Measurements from ENCODE around the gene RINT1.
"Not testable (repeated sequence)": the region's sequence is repeated elsewhere in the genome, so short reads cannot be mapped to it uniquely, and the experiment has no call there.

Gene RINT1

DNA sequence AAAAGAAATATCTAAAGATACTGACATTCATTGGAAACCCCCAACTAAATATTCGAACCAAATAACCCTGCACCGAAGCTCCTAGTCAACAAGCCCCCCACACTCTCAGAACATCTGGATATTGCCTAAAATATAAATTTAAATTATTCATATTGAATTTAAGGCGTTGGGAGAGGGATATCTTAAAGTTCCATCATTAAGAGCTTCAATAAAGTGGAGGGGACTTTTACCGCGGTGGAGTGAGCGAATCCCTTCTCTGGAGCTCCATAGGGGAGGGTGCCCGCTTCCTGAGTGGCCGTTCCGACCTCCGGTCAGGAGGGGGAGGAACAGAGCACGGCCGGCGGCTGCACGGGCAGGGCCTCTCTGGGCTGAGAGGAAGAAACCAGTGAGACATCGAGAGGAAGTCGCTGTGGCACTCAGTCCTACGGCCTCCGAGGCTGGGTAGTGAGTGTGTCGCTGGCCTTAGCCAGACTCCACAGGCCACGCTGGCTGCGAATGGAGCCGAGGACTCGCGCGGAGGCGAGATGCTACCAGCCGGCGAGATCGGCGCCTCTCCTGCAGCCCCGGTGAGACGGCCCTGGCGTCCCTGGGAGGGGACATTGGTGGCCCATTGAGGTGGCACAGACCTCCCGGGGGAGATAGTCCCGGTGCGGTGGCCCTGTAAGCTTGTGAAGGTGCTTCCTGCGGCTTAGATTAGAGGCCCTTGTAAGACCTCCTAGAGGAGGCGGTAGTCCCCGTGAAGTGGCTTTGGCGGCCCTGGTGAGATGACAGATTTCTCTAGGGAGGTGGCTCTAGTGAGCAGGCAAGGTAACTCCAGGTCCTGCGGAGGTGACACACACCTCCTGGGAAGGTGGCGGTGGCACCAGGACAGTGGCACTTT is at the start of gene RINT1:
RINT1 (plus strand) TSS at position 410 of the 880 bp plus-strand sequence; CDS start at position 525, 115 bp downstream.
- DNase-seq = peak; percentile 43

DNA sequence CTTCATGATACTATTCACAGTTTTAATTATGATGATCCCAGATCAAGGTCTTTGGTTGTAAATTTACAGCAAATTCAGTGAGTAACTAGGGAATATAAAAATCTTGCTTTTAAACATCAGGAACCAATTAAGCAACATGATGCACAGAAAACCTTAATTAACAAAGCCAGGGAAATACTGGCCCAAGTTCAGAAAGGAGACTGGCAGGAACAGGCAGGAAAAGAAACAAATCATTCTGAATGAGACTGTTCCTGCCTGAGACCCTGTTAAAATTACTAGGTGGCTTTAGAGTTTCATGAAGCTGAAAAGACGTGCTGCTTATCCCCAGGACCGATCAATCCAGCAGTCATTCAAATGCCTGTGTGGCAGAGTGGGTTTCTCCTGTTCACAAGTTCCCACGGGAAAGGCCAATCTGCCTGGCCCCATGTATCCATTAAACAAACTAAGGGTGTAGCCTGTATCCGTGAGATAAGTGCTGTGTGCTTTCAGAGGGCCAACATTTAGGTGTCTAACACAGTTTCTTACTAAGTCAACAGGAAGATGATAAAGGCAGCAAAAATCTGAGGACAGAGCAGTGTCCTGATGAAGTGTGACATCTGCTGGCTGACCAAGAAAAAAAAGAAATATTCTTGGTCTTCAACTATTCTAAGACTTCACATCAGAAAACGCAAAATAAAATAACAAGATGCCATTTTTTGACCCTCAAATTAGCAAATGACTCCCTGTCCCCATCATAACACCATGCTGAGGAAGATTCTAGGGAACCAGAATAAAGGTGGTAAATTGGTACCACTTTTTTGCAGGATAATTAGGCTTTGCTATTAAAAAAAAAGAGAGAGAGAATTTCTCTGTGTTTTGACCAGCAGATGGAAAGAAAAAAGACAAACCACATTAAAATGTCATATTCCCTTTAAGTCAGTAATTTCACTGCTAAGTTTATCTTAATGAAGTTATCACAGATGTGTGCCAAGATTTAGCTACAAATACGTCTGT is 44.1 kb upstream of the RINT1 start:
- peak; percentile 13 for DNase-seq

DNA sequence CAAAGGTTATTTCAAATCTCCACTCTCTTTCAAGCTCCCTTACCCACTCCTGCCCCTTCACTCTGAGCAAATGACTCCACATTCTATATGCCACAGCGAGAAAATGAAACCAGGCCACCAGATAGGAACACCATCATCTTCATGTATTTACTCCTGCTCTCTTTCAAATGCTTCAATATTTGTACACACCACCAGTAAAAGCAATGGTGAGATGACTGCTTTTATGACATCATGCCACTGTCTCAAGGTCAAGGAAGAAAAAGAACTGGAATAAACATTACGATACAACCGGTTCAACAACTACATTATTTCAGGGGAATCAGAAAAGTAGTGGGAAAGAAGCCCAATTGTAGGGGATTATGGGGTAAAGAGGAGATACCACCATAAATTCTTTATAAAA is 42.6 kb upstream of the RINT1 start:
- no peak for DNase-seq

- DNase-seq = no peak
These were observed 38.6 kb upstream of the RINT1 start for GRCh38 chr7:105493196-105493922.

DNA sequence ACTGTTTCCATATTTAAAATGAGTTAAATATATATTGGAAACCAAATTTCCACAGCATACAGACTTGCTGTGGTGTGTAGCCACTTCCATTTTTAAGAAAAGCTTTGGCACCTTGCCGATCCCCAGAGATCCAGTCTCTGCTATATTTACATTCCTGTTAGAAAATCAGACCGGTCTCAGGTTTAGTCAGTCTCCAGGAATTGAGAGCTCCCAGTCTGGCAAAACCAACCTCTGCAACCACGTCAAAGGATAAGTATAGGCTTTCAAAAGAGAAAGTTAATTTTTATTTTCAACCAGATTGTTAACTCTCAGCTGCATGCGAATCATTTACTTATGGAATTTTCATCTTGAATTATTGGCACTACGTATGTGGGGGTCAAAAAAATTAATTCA is 38.1 kb upstream of the RINT1 start:
- no peak for DNase-seq

GRCh38 chr7:105496521-105496920 is 35.5 kb upstream of the RINT1 start:
- no peak for DNase-seq

DNA sequence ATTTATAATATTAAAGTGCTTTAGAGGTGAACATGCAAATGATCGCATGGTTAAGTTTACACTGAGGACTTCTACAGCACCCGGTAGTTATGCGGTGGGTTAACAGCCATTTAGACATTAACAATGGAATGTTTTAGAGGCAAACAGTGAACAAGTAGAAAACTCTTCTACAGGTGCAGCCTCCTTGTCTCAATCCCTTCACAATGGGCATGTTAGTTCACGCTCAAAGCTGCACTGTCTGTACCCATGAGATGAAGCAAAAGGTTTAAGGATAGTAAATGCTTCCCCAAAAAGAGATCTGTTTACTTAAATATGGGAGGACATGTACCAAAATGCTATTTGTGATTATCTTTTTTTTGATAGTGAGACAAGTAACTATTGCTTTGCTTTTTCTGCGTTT is 35.0 kb upstream of the RINT1 start:
- no peak for DNase-seq

DNA sequence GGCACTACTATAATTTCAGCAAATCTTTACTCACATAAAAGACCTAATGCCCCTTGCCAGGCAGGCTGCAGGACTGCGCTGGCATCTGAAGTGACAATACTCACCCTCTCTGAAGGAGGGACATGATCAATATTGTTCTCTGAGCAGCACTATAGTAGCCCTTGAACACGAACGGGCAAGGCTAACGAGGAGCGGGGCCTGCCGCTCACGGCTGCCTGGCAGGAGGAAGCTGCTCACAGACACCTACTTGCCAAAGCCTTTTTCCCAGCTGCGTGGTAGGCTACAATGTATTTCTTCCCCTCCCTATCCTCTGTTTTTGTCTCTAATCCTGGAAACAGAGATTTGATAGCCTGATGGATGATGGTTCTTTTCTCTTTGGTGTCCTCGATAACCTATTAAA is 29.8 kb upstream of the RINT1 start:
- no peak for DNase-seq

GRCh38 chr7:105512415-105512814 is 19.6 kb upstream of the RINT1 start:
- DNase-seq = no peak

DNA sequence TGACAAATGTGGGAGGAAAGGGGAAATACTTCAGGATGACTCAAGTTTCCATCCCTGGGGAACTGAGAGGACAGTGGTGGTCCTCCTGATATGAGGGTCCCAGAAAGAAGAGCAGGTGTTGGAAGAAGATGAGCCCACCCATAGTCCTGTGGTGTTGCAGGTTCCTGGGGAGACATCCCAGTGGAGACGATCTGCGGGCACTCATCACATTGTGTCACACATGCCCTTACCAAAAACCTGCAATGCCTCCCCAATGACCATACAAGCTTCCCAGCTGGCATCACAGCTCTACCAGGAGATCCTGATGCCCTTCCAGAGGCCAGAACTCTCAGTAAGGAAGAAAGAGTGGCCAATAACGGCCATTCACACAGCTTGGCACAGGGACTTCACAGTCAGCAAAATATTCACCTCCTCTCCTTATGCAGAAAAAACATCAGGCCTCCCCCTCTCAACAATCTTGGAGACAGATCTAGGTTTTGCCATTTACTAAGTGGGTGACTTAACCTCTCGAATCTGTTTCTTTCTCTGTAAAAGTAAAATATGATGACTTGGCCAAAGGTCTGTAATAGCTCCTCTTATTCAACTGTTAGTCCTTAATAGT is 19.0 kb upstream of the RINT1 start:
- no peak for DNase-seq

DNA sequence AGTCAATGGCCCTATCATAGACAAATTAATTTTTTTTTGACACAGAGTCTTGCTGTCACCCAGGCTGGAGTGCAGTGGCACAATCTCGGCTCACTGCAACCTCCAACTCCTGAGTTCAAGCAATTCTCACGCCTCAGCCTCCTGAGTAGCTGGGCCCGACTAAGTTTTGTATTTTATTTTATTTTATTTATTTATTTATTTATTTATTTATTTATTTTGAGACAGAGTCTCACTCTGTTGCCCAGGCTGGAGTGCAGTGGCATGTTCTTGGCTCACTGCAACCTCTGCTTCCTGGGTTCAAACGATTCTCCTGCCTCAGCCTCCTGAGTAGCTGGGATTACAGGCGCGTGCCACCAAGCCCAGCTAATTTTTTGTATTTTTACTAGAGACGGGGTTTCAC is 16.4 kb upstream of the RINT1 start:
- DNase-seq = not testable (repeated sequence)

DNA sequence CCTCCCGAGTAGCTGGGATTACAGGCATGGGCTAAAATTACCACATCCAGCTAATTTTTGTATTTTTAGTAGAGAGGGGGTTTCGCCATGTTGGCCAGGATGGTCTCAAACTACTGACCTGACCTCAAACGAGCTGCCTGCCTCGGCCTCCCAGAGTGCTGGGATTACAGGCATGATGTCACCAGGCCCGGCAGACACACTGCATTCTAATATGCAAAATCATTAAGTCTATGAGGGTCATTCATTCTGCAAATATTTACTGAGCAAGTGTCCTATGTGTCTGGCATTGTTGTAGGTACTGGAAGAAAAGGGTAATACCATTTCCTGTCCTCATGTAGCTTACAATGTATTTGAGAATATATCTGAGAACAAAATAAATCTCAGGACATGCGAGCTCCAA is 12.6 kb upstream of the RINT1 start:
- DNase-seq = no peak

GRCh38 chr7:105520620-105521019 is 11.4 kb upstream of the RINT1 start:
- not testable (repeated sequence) for DNase-seq

GRCh38 chr7:105521027-105521716 is 10.8 kb upstream of the RINT1 start:
- DNase-seq = no peak

- peak; percentile 70 for DNase-seq
These were observed 10.1 kb upstream of the RINT1 start, which contains the start of gene PUS7 for GRCh38 chr7:105521717-105522463. Gene PUS7, minus strand, starts transcription at chr7:105522271. Its CDS starts 13,759 bp downstream, at chr7:105508512.

DNA sequence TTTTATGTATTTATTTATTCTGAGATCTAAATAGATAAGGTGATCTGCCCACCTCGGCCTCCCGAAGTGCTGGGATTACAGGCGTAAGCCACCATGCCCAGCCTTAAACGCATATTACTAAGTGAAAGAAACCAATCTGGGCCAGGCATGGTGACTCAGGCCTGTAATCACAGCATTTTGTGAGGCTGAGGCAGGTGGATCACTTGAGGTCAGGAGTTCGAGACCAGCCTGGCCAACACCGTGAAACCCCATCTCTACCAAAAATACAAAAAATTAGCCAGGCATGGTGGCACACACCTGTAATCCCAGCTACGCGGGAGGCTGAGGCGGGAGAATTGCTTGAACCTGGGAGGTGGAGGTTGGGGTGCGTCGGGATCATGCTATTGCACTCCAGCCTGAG is 7.6 kb upstream of the RINT1 start:
- not testable (repeated sequence) for DNase-seq

DNA sequence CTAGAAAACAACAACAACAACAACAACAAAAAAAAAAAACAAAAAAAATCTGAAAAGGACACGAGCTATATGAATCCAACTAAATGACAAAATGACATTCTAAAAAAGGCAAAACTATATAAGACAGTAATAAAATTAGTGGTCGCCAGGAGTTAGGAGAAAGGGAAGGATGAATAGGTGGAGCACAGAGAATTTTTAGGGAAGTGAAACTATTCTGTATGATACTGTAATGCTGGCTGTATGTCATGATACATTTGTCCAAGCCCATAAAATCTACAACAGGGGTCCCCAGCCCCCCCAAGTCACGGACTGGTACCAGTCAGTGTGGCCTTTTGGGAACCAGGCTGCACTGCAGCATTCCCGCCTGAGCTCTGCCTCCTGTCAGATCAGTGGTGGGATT is 7.2 kb upstream of the RINT1 start:
- DNase-seq = no peak

DNA sequence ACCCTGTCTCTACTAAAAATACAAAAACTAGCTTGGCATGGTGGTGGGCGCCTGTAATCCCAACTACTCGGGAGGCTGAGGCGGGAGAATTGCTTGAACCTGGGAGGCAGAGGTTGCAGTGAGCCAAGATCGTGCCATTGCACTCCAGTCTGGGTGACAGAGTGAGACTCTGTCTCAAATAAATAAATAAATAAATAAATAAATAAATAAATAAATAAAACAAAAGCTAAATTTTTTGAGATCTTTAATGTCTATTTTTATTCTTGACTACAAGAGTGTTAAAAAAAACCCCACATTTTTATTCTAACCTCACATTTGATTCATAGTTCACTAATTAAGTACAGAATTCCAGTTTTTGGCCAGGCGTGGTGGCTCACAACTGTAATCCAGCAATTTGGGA is 4.3 kb upstream of the RINT1 start:
- not testable (repeated sequence) for DNase-seq

DNA sequence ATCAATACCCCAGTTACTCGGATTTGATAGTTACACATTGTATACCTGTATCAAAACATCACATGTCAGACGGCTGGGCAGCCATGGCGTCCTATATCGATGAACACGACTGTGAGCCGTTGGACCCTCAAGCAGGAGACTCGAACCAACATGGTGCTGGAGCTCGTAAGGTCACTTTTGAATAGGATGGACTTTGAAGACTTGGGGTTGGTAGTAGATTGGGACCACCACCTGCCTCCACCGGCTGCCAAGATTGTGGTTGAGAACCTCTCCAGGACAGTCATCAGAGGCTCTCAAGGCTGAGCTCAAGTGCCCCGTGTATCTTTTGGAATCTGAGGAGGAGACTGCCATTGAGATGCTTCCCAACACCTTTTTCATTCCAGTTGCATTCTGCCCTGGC is 1.9 kb upstream of the RINT1 start:
- DNase-seq = no peak

GRCh38 chr7:105530546-105530945 is 1.5 kb upstream of the RINT1 start:
- DNase-seq = no peak
